ENCODE measurements around the gene CCDC149. TPM values are rescaled to one million over a fixed set of nuclear protein-coding genes. Genes with fewer than 3 reads are reported as not detected.

The CCDC149 gene
- total RNA-seq, 2 donors from 2014 or later, result 13.3 to 13.5 TPM

- H3K4me1 ChIP-seq, result no peaks in the 10 kb centered on the region
- no peaks in the 10 kb centered on the region for H3K9me3 ChIP-seq
- no peak overlapping the region for H3K27ac ChIP-seq
- no peak overlapping the region for H3K9ac ChIP-seq (ENCODE audit: low read depth in 2 of 2, low read length in 2 of 2)
- no peaks in the 10 kb centered on the region for H3K36me3 ChIP-seq
- DNase-seq, result no peak
- intact Hi-C loops (cut with DNase I), result no loop called here
- H3K27me3 ChIP-seq, result no peaks in the 10 kb centered on the region
- no peak for TF ChIP-seq CTCF (IDR thresholded peaks at IDR 0.05)
- no peak overlapping the region for H3K4me3 ChIP-seq
These were observed 137.7 kb downstream of the CCDC149 start for GRCh38 chr4:24775032-24775605.

GRCh38 chr4:24774452-24774851 lies 138.4 kb downstream of the CCDC149 start:
- TF ChIP-seq CTCF (IDR thresholded peaks at IDR 0.05), result no peak
- no peak overlapping the region for H3K9ac ChIP-seq (ENCODE audit: low read depth in 2 of 2, low read length in 2 of 2)
- DNase-seq, result no peak
- intact Hi-C loops (cut with DNase I), result no loop called here
- no peaks in the 10 kb centered on the region for H3K36me3 ChIP-seq
- no peaks in the 10 kb centered on the region for H3K27me3 ChIP-seq
- H3K9me3 ChIP-seq, result no peaks in the 10 kb centered on the region
- no peak overlapping the region for H3K4me3 ChIP-seq
- no peak overlapping the region for H3K27ac ChIP-seq
- no peaks in the 10 kb centered on the region for H3K4me1 ChIP-seq

- H3K27ac ChIP-seq, result no peak overlapping the region
- no peak overlapping the region for H3K9ac ChIP-seq (ENCODE audit: low read depth in 2 of 2, low read length in 2 of 2)
- no peak for DNase-seq
- no peaks in the 10 kb centered on the region for H3K36me3 ChIP-seq
- H3K4me1 ChIP-seq, result no peaks in the 10 kb centered on the region
- no peak overlapping the region for H3K4me3 ChIP-seq
- no peaks in the 10 kb centered on the region for H3K27me3 ChIP-seq
- intact Hi-C loops (cut with DNase I), result no loop called here
- H3K9me3 ChIP-seq, result no peaks in the 10 kb centered on the region
- TF ChIP-seq CTCF (IDR thresholded peaks at IDR 0.05), result no peak
These were observed 139.9 kb downstream of the CCDC149 start for GRCh38 chr4:24772952-24773351.

- H3K9ac ChIP-seq (ENCODE audit: low read depth in 2 of 2, low read length in 2 of 2), result no peak overlapping the region
- no peaks in the 10 kb centered on the region for H3K4me1 ChIP-seq
- H3K36me3 ChIP-seq, result no peaks in the 10 kb centered on the region
- H3K9me3 ChIP-seq, result no peaks in the 10 kb centered on the region
- intact Hi-C loops (cut with DNase I), result no loop called here
- no peak overlapping the region for H3K4me3 ChIP-seq
- H3K27ac ChIP-seq, result no peak overlapping the region
- DNase-seq, result no peak
- no peaks in the 10 kb centered on the region for H3K27me3 ChIP-seq
- TF ChIP-seq CTCF (IDR thresholded peaks at IDR 0.05), result no peak
These were observed 140.7 kb downstream of the CCDC149 start for GRCh38 chr4:24772061-24772705.

GRCh38 chr4:24771241-24771640 lies 141.6 kb downstream of the CCDC149 start:
- no peak overlapping the region for H3K27ac ChIP-seq
- H3K4me3 ChIP-seq, result no peak overlapping the region
- H3K27me3 ChIP-seq, result no peaks in the 10 kb centered on the region
- no peak for DNase-seq
- intact Hi-C loops (cut with DNase I), result no loop called here
- no peaks in the 10 kb centered on the region for H3K4me1 ChIP-seq
- H3K36me3 ChIP-seq, result no peaks in the 10 kb centered on the region
- TF ChIP-seq CTCF (IDR thresholded peaks at IDR 0.05), result no peak
- H3K9ac ChIP-seq (ENCODE audit: low read depth in 2 of 2, low read length in 2 of 2), result no peak overlapping the region
- H3K9me3 ChIP-seq, result no peaks in the 10 kb centered on the region
